PFSK-1 (cell line): ENCODE measurements around the gene SAFB.
A peak's percentile ranks its signal among the peaks of the same experiment; 100 is the strongest.

ENCODE experiments used
- FOXP2 ChIP-seq: optimal IDR thresholded peaks from 2 replicates; pipeline ENCODE3; 2011; ENCODE audit warnings: borderline replicate concordance, control low read depth, inconsistent platforms; ENCODE audit not compliant: insufficient read depth; ENCODE audit errors: extremely low read length, extremely low read depth
- POLR2AphosphoS5 ChIP-seq: IDR thresholded peaks from 2 replicates; pipeline ENCODE4 v1.6.1; 2012; ENCODE audit warnings: low read depth, mild to moderate bottlenecking, control low read depth, low read length, moderate library complexity
- SIN3A ChIP-seq: IDR thresholded peaks from 2 replicates; pipeline ENCODE4 v1.6.1; 2012; ENCODE audit warnings: mild to moderate bottlenecking, low read length, moderate library complexity, borderline replicate concordance; ENCODE audit not compliant: insufficient read depth
- TAF1 ChIP-seq: IDR thresholded peaks from 2 replicates; pipeline ENCODE4 v1.6.1; 2012; ENCODE audit warnings: low read length, control low read depth, borderline replicate concordance; ENCODE audit not compliant: insufficient read depth
- TF ChIP-seq, protein P1 (sequence below), 2 experiments: IDR thresholded peaks; 2 replicates each; pipeline versions ENCODE4 v1.6.1 to v1.8.0; 2011 to 2012; ENCODE audit warnings: low read depth in 2 of 2, low read length in 2 of 2, control low read depth in 1 of 2, inconsistent platforms in 1 of 2, mild to moderate bottlenecking in 1 of 2, moderate library complexity in 1 of 2; ENCODE audit not compliant: insufficient read depth in 1 of 2

The SAFB gene

GRCh38 chr19:5631567-5632240 is 8.8 kb downstream of the SAFB start:
- TF ChIP-seq FOXP2, result no peak
- no peak for TF ChIP-seq SIN3A
- TF ChIP-seq, protein P1, sequence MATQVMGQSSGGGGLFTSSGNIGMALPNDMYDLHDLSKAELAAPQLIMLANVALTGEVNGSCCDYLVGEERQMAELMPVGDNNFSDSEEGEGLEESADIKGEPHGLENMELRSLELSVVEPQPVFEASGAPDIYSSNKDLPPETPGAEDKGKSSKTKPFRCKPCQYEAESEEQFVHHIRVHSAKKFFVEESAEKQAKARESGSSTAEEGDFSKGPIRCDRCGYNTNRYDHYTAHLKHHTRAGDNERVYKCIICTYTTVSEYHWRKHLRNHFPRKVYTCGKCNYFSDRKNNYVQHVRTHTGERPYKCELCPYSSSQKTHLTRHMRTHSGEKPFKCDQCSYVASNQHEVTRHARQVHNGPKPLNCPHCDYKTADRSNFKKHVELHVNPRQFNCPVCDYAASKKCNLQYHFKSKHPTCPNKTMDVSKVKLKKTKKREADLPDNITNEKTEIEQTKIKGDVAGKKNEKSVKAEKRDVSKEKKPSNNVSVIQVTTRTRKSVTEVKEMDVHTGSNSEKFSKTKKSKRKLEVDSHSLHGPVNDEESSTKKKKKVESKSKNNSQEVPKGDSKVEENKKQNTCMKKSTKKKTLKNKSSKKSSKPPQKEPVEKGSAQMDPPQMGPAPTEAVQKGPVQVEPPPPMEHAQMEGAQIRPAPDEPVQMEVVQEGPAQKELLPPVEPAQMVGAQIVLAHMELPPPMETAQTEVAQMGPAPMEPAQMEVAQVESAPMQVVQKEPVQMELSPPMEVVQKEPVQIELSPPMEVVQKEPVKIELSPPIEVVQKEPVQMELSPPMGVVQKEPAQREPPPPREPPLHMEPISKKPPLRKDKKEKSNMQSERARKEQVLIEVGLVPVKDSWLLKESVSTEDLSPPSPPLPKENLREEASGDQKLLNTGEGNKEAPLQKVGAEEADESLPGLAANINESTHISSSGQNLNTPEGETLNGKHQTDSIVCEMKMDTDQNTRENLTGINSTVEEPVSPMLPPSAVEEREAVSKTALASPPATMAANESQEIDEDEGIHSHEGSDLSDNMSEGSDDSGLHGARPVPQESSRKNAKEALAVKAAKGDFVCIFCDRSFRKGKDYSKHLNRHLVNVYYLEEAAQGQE (IDR thresholded peaks at IDR 0.05; ENCODE audit: insufficient read depth in 1 of 2, low read depth in 2 of 2, low read length in 2 of 2), result no peak
- no peak for TF ChIP-seq TAF1
- 0 out of 2 replicates have a peak, but pooled peaks have one; percentile 20 for TF ChIP-seq POLR2AphosphoS5

- no peak for TF ChIP-seq TAF1
- TF ChIP-seq, protein P1 (IDR thresholded peaks at IDR 0.05; ENCODE audit: insufficient read depth in 1 of 2, low read depth in 2 of 2, low read length in 2 of 2), result no peak
- no peak for TF ChIP-seq FOXP2
- no peak for TF ChIP-seq POLR2AphosphoS5
- no peak for TF ChIP-seq SIN3A
Measured at GRCh38 chr19:5632241-5632612, 9.3 kb downstream of the SAFB start.

DNA sequence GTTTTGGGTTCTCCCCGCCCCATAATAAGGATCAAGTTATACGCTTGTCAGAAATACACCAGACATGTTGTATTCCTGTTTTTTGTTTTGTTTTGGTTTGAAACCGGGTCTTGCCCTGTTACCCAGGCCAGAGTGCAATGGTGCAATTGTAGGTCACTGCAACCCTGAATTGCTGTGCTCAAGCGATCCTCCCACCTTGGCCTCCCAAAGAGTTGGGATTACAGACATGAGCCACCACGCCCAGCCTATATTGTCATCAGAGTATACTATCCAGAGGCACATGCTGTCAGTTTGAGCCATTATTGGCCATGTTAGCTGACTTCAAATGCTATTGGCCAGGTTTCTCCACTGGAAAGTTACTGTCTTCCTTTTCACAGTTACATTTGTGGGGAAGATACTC is 9.8 kb downstream of the SAFB start:
- TF ChIP-seq TAF1 (no peak), POLR2AphosphoS5 (no peak), FOXP2 (no peak), SIN3A (no peak)
- TF ChIP-seq, protein P1 (IDR thresholded peaks at IDR 0.05; ENCODE audit: insufficient read depth in 1 of 2, low read depth in 2 of 2, low read length in 2 of 2), result no peak

DNA sequence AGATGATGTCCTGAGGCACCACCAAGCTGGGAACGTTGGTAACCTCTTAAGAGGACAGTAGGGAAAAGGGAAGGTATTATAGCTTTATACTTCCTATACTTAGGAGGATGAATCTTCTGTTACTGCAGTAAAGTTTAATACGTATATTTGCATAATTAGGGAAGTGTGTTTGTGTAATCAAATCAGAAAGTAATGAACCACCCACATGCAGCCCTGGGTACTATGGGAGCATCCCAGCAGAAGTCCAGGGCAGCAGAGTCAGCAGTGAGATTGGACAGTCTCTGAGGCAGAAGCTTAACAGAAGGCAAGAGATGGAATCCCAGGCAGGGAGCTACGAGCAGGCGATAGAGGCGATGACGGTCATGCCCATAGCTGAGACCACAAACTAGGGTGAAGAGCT is 12.5 kb downstream of the SAFB start:
- TF ChIP-seq FOXP2, result no peak
- TF ChIP-seq TAF1, result no peak
- TF ChIP-seq SIN3A, result no peak
- TF ChIP-seq, protein P1 (IDR thresholded peaks at IDR 0.05; ENCODE audit: insufficient read depth in 1 of 2, low read depth in 2 of 2, low read length in 2 of 2), result no peak
- no peak for TF ChIP-seq POLR2AphosphoS5

GRCh38 chr19:5637971-5638370 is 15.1 kb downstream of the SAFB start:
- TF ChIP-seq FOXP2 (no peak), POLR2AphosphoS5 (no peak), TAF1 (no peak), SIN3A (no peak)
- TF ChIP-seq, protein P1 (IDR thresholded peaks at IDR 0.05; ENCODE audit: insufficient read depth in 1 of 2, low read depth in 2 of 2, low read length in 2 of 2), result no peak
